KBM-7 (cell line): Measurements from ENCODE around the gene LRP6.
"Not testable (repeated sequence)": the region's sequence is repeated elsewhere in the genome, so short reads cannot be mapped to it uniquely, and the experiment has no call there.

Source experiments
- DNase-seq: peaks from one replicate; pipeline ENCODE4 v3.0.0-alpha.2; 2015
- in situ Hi-C: fragments of 300-500 bp; cut with MboI; formaldehyde crosslinking; loops from 2 replicates; pipeline ENCODE4 v1.14.3; 2020; ENCODE audit warnings: low sequenced_read_pairs, low pct_unique_long_range_greater_than_20kb, mixed read lengths

The LRP6 gene

DNA sequence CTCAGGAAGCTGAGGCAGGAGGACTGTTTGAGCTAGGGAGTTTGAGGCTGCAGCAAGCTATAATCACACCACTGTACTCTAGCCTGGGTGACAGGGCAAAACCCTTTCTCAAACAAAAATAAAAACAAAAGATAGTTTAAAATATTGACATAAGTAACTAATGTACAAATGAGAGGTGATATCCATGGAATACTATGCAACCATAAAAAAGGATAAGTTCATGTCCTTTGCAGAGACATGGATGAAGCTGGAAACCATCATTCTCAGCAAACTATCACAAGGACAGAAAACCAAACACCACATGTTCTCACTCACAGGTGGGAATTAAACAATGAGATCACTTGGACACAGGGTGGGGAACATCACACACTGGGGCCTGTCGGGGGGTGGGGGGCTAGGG is 122.3 kb downstream of the LRP6 start:
- in situ Hi-C loops, DNase-seq: not testable (repeated sequence)

- in situ Hi-C loops: no loop called here
- no peak for DNase-seq
Observed at GRCh38 chr12:12141000-12141399, 125.8 kb downstream of the LRP6 start.

- no peak for DNase-seq
- in situ Hi-C loops: no loop called here
Observed at GRCh38 chr12:12138203-12139154, 128.4 kb downstream of the LRP6 start.

DNA sequence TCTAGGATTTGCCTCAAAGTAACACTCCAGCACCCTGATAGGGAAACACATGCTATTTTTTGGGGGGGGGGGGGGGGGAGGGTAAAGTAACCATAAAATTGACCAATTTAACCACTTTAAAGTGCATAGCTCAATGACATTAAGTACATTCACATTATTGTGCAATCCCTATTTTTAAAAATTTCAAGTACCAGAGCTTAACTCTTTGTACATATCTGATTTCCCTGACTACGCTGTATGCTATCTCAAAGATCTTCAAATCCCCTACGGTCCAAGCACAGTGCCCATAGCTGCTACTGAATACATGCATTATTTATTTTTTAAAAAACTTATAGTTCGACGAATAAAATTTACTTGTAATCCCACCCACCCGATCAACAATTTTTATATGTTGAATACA is 133.1 kb downstream of the LRP6 start:
- in situ Hi-C loops: no loop called here
- DNase-seq: no peak

DNA sequence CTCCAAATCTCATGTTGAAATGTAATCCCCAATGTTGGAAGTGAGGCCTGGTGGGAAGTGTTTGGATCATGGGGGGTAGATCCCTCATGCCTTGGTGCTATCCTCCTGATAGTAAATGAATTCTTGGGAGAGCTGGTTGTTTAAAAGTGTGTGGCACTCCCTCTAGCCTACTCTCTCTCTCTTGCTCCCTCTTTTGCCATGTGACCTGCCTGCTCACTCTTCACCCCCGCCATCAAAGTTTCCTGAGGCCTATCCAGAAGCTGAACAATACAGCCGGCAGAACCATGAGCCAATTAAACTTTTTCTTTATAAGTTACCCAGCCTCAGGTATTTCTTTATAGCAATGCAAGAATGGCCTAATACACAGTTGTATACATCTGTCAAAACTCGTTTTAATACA is 133.6 kb downstream of the LRP6 start:
- no peak for DNase-seq
- in situ Hi-C loops: no loop called here

DNA sequence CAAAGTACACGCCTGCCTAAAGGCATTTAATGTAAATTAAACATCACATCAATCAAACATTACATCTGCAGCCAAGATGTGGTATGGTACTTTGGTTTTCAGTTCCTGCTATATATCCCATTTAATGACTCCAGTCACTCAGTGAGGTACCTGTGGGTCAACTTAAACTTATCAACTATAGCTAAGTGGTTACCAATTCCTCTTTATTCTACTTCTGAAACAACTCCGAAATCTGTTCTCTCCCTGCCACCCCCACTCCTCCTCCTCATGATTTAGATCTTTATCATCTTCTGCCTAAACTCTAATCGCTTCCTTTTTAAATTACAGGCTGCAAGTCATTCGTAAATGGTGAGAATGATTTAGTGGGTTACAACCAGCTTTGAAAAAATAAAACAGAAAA is 138.2 kb downstream of the LRP6 start:
- in situ Hi-C loops: no loop called here
- peak; percentile 55 for DNase-seq

DNA sequence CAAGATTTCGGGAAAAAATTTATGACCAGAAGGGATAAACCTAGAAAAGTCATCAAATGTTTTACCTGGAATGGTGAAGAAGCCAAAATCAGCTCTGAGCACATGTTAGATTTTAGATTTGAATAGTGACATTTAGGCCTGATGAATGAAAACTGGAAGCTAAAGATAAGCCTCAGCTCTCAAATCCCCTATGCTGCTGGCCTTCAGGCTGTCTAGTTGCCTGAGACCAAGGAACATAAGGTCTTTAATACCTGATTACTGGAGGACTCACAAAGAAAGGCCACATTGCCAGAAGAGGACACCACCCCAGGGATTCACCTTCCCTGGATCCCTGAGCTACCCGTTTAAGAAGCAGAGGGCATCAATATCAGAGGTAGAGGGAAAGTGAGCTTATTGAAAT is 139.5 kb downstream of the LRP6 start:
- no peak for DNase-seq

DNA sequence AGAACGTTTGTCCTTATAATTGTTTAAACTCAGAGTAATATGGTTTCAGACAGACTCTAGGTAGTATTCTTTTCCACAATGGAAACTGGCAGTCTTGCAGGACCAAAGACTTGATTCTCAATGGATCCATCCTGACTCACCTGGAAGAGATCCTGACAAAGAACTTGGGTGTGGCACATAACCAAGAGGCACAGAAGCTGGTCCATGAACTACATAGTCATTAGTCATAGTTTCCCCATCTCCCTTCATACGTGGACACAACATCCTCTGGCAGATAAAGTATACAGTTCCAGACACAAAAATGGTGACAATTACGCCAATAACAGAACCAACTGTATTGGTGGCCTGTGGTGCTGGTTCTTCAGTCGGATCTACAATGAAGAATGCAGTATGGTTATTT is 140.3 kb downstream of the LRP6 start:
- no peak for DNase-seq
- in situ Hi-C loops: no loop called here

More for the DNA sequence above, 139.5 kb downstream of the LRP6 start:
- in situ Hi-C loops: no loop called here

GRCh38 chr12:12123036-12123604 is 143.7 kb downstream of the LRP6 start:
- in situ Hi-C loops: no loop called here
- no peak for DNase-seq

DNA sequence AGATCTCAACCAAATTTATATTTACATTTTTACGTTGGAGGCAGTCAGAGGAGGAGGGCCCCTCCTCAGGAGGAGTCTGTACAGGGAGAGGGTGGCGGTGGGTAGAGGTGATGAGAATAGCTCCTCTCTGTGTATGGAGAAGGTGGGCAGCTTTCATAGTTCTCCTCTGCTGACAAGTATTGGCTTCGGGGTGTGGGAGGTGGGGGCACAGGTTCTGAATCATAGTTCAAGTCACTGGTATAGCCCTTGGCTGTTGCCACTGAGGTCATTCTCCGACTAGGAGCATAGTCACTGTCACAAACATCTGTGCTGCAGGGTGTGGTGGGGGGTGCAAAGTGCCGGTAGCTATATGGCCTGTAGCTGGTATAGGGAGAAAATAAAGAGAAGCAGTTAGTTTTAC is 145.8 kb downstream of the LRP6 start:
- no peak for DNase-seq
- in situ Hi-C loops: no loop called here

DNA sequence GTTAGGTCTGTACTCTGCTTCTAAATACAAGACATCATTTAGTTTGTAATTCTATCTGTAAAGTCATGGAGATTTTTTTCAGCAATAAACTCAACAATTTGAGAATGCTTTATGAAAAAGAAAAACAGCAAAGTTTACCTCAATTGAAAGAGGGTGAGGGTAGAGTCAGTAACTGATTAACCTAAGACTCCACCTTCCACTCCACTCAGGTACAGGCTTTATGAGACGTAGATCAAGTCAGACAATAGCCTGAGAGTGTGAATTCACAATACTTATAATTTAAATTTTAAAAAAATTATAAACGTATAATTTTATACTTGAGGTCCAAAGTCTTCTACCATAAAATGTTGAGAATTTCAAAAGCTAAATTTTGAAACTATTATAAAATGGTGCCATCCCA is 150.2 kb downstream of the LRP6 start:
- DNase-seq: no peak
- in situ Hi-C loops: no loop called here

DNA sequence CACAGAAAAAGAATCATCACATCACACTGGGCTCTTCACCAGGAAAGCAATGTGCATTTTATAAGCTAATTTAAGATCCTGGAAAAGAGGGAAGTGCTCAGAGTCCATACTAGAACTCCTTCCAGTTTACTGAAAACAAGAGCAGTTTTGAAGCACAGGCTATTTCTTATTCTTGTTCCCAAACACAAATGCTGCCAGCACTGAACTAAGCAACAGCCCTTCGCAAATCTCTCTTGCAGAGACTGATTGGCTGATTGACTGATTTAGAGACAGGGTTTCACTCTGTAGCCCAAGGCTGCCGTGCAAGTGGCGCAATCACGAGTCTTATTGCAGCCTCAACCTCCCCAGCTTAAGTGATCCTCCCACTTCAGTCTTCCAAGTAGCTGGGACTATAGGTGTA is 151.3 kb downstream of the LRP6 start:
- DNase-seq: no peak
- in situ Hi-C loops: no loop called here

DNA sequence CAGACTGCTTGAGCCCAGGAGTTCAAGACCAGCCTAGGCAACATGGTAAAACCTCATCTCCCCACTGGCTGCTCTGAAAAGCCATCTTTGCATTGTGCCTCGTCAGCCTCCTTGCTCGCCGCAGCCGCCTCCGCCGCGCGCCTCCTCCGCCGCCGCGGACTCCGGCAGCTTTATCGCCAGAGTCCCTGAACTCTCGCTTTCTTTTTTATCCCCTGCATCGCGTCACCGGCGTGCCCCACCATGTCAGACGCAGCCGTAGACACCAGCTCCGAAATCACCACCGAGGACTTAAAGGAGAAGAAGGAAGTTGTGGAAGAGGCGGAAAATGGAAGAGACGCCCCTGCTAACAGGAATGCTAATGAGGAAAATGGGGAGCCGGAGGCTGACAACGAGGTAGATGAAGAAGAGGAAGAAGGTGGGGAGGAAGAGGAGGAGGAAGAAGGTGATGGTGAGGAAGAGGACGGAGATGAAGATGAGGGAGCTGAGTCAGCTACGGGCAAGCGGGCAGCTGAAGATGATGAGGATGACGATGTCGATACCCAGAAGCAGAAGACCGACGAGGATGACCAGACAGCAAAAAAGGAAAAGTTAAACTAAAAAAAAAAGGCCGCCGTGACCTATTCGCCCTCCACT is 155.8 kb downstream of the LRP6 start:
- DNase-seq, in situ Hi-C loops: not testable (repeated sequence)

DNA sequence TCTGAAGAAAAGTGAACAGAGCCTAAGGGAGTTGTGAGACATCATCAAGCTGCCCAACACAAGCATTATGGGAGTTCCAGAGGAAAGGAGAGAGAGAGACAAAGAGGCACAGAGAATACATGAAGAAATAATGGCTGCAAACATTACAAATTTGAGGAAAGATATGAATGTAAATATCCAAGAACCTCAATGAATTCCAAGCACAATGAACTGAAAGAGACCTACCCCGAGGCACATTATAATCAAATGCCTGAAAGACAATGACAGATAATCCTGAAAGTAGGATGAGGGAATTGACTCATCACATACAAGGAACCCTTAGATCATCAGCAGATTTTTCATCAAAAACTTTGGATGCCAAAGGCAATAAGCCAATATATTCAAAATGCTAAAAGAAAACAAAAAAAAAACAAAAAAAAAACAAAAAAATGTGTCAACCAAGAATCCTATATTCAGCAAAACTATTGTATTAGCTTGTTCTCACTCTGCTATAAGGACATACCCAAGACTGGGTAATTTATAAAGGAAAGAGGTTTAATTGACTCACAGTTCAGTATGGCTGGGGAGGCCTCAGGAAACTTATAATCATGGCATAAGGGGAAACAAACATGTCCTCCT is 158.3 kb downstream of the LRP6 start:
- in situ Hi-C loops: no loop called here
- no peak for DNase-seq

- DNase-seq: no peak
- in situ Hi-C loops: no loop called here
Observed at GRCh38 chr12:12107678-12108077, 159.2 kb downstream of the LRP6 start.

GRCh38 chr12:12099102-12099501 is 167.7 kb downstream of the LRP6 start:
- in situ Hi-C loops: loop anchor here (25.0 kb wide), 2 partner anchors 238 to 588 kb away; partner anchors contain the start of gene GPR19
- no peak for DNase-seq

DNA sequence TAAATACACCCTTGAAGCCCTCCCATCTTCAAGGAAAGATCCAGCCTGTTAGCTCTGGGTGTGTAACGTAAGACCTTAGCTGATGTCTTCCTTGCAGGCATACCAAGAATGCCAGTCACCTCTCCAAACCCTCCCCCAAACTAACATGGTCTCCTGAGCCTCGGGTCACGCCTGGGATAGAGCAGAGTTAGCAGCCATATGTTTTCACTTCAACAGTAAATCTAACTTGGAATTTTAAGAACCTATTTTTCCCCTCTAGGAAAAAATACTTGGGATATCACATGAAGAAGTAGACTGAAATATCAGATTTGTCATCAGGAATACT is 168.2 kb downstream of the LRP6 start:
- in situ Hi-C loops: loop anchor here (25.0 kb wide), 2 partner anchors 239 to 589 kb away; partner anchors contain the start of gene GPR19
- no peak for DNase-seq

DNA sequence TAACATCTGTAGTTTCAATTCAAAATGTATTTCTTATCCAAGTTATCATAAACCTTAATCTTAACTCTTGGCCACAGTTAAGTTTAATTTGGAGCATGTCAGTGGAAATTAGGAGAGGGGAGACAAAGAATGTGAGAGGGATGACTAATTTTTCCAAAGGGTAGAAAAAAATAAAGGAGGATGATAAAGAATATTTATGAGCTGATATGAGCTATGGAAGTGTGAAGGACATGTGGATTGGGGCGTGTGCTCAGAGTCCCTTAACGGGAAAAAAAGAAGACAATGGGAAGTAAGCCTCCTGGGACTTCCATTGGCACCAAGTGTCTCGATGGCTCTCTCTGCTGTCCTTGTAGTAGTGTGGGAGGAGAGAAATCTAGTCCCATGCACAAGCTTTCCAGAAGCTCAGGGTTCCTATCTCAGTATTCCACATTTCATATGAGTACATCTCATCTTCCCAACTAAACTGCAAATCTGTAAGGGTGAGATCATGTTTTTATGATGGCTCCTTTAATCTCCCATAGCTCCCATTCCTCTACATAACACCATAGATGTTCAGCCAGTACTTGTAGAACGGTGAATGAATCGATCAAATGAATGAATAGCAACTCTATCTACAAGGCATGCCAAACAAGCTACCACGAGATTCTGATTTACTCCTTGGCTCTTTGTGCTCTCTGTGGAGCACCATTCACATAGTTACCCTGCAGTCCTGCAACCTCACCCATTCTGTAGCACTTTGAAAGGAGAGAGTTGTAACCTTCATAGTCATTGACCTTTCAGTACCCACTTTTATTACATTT is 168.8 kb downstream of the LRP6 start:
- DNase-seq: no peak
- in situ Hi-C loops: loop anchor here (25.0 kb wide), 2 partner anchors 239 to 589 kb away; partner anchors contain the start of gene GPR19

DNA sequence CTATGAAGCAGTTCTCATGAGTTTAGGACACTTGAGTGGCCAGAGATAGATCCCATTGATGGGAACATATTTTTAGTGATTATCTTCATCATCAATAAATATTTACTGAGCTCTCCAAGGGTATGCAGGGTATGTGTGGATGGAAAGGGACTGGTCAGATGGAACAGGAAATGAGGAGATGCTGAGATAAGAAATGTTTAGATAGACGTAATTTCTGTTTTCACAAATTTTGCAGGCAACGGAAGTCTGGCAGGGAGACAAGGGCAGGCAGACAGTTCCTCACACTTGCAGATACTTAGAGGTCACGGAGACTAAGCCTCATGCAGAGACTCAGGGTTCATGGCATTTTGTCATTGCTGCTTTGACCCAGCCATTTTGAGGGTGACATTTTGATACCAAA is 171.8 kb downstream of the LRP6 start:
- in situ Hi-C loops: loop anchor here (25.0 kb wide), 2 partner anchors 242 to 592 kb away; partner anchors contain the start of gene GPR19
- peak; percentile 32 for DNase-seq
